K562 (cell line): ENCODE measurements around the gene TLR8. TPM values are rescaled to one million over a fixed set of nuclear protein-coding genes. Genes with fewer than 3 reads are reported as not detected.

Experiments used
- ATF1 ChIP-seq, 2 experiments: fragments of 450-650 bp in 1 of 2; IDR thresholded peaks; 2 replicates each; pipeline ENCODE4 v1.6.1; 2016; ENCODE audit warnings: missing compliant biosample characterization in 1 of 2, missing genetic modification characterization in 1 of 2
- CC2D1A ChIP-seq: fragments of 450-650 bp; IDR thresholded peaks from 2 replicates; pipeline ENCODE4 v1.6.1; 2017; ENCODE audit warnings: mild to moderate bottlenecking
- CREM ChIP-seq: IDR thresholded peaks from 2 replicates; pipeline ENCODE4 v1.6.1; 2014; ENCODE audit warnings: antibody characterized with exemption, low read depth
- DMBX1 ChIP-seq: fragments of 250-450 bp; sonication (Bioruptor Pico); IDR thresholded peaks from 2 replicates; pipeline ENCODE4 v1.8.0; 2022; ENCODE audit warnings: inconsistent platforms, mild to moderate bottlenecking, moderate library complexity, borderline replicate concordance
- FOSL1 ChIP-seq: fragments of 200-800 bp; sonication (Bioruptor generic); conservative IDR thresholded peaks from 2 replicates; pipeline ENCODE4 v1.6.1; 2016; ENCODE audit warnings: missing genetic modification characterization, missing compliant biosample characterization
- FOXK2 ChIP-seq, 2 experiments: fragments of 450-650 bp; IDR thresholded peaks in 1 of 2; conservative IDR thresholded peaks in 1 of 2; 2 replicates each; pipeline ENCODE4 v1.6.1; 2016; ENCODE audit warnings: low read depth in 2 of 2, mild to moderate bottlenecking in 1 of 2
- HDGF ChIP-seq: fragments of 450-650 bp; IDR thresholded peaks from 2 replicates; pipeline ENCODE4 v1.6.1; 2016
- MYNN ChIP-seq, 2 experiments: sonication (generic); formaldehyde crosslinking in 1 of 2; IDR thresholded peaks; 2 replicates each; pipeline versions ENCODE4 v1.5.0 to v1.6.1; 2016 to 2020; ENCODE audit warnings: antibody characterized with exemption in 1 of 2, missing genetic modification reagents in 1 of 2
- NCOA1 ChIP-seq: fragments of 450-650 bp; IDR thresholded peaks from 2 replicates; pipeline ENCODE4 v1.6.1; 2016; ENCODE audit warnings: low read depth
- ZNF143 ChIP-seq: sonication (generic); formaldehyde crosslinking; IDR thresholded peaks from 2 replicates; pipeline ENCODE4 v1.9.0; 2022; ENCODE audit warnings: mild to moderate bottlenecking, missing genetic modification reagents
- polyA plus RNA-seq, 8 experiments: library from polyadenylated mRNA; depleted of rRNA in 4 of 8; stranded (reverse) in 5 of 8; unstranded in 3 of 8; fragments of >200 nt; fragmentation: Nextera tagmentation in 2 of 8; fragmentation: Illumina TruSeq in 1 of 8; extraction: Ambion mirVana in 2 of 8; extraction: Trizol in 1 of 8; gene quantifications; 2 replicates each; pipeline versions ENCODE4 v1.2.1 to v1.2.3, GENCODE V29; 2011 to 2014; ENCODE audit warnings: inconsistent platforms in 1 of 8, missing spikeins in 1 of 8
- total RNA-seq, 7 experiments: library from RNA; depleted of rRNA in 6 of 7; stranded (reverse); fragments of >200 nt in 6 of 7; fragmentation: Illumina TruSeq in 2 of 7; extraction: Trizol in 2 of 7; gene quantifications; 2 replicates each; pipeline versions ENCODE4 v1.2.1 to v1.2.3, GENCODE V29; 2011 to 2021; ENCODE audit warnings: low replicate concordance in 1 of 7
- TF ChIP-seq, protein P1 (sequence below): sonication (generic); formaldehyde crosslinking; IDR thresholded peaks from 2 replicates; pipeline ENCODE4 v1.8.1; 2023; ENCODE audit warnings: mild to moderate bottlenecking, missing genetic modification reagents
- TF ChIP-seq, protein P2 (sequence below): sonication (generic); IDR thresholded peaks from 2 replicates; pipeline ENCODE4 v1.6.1; 2016
- TF ChIP-seq, protein P3 (sequence below), 2 experiments: fragments of 450-650 bp; formaldehyde crosslinking in 1 of 2; IDR thresholded peaks; 2 replicates each; pipeline versions ENCODE4 v1.4.0 to v1.6.1; 2014 to 2020; ENCODE audit warnings: mild to moderate bottlenecking in 2 of 2, borderline replicate concordance in 1 of 2, low read depth in 1 of 2

TLR8 gene
- total and polyA plus RNA-seq, 9 of the 15 experiments (the other 6 are each of a cell fraction or from before 2014, with no cell fraction given) = not detected

DNA sequence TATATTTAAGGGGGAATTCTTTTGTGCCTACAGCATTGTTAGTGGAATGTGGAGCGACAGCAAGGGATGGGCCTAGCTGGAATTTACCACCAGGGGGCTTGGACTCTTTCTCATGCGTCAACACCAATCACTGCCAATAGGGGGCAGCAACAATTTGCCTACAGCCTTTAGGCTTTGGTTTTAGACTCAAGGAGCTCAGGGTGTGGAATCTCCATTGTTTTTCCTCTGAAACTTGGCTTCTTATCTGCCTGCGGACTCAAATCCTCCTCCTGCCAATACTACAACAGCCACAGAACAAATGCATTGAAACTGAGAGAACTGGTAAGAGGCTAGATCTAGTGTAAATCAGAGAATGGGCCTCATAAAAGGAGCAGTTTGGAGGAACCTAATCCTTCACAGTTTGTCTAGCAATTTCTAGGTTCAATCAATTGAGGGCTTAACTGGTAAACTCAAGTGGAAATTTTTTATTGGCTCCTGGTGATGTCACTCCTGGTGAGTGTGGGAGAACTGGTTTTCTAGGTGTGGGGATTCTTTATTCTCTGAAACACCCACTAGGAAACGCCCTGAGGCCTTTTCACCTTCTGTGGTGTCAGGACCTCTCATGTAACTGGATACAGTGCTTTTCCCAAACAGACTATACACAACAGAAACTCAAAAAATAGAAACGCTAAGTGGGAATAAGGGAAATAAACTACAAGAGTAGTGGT lies 40.6 kb downstream of the TLR8 start (continued):
- TF ChIP-seq, protein P1, sequence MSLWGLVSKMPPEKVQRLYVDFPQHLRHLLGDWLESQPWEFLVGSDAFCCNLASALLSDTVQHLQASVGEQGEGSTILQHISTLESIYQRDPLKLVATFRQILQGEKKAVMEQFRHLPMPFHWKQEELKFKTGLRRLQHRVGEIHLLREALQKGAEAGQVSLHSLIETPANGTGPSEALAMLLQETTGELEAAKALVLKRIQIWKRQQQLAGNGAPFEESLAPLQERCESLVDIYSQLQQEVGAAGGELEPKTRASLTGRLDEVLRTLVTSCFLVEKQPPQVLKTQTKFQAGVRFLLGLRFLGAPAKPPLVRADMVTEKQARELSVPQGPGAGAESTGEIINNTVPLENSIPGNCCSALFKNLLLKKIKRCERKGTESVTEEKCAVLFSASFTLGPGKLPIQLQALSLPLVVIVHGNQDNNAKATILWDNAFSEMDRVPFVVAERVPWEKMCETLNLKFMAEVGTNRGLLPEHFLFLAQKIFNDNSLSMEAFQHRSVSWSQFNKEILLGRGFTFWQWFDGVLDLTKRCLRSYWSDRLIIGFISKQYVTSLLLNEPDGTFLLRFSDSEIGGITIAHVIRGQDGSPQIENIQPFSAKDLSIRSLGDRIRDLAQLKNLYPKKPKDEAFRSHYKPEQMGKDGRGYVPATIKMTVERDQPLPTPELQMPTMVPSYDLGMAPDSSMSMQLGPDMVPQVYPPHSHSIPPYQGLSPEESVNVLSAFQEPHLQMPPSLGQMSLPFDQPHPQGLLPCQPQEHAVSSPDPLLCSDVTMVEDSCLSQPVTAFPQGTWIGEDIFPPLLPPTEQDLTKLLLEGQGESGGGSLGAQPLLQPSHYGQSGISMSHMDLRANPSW (CRISPR knock-in tag) = no peak
- TF ChIP-seq HDGF (no peak), FOXK2 (conservative IDR thresholded peaks at IDR 0.05 in 1 of 2, IDR thresholded peaks at IDR 0.05 in 1 of 2; ENCODE audit: low read depth in 2 of 2) (peak; percentile 54 to 66; a peak in 3 of 4 replicates), ZNF143 (CRISPR knock-in tag) (no peak), CC2D1A (peak; percentile 80; the same call in 1 of the 2 replicates), MYNN (IDR thresholded peaks at IDR 0.05) (0 out of 2 replicates have a peak, but pooled peaks have one; percentile 32), MYNN (CRISPR knock-in tag; IDR thresholded peaks at IDR 0.05) (no peak), CREM (peak; percentile 71; the same call in 1 of the 2 replicates), DMBX1 (0 out of 2 replicates have a peak, but pooled peaks have one; percentile 39), NCOA1 (no peak), FOSL1 (tag) (peak; percentile 41; the same call in 1 of the 2 replicates), ATF1 (CRISPR knock-in tag; IDR thresholded peaks at IDR 0.05) (no peak), ATF1 (tag; IDR thresholded peaks at IDR 0.05) (peak; percentile 22; the same call in 1 of the 2 replicates)
- TF ChIP-seq, protein P2, sequence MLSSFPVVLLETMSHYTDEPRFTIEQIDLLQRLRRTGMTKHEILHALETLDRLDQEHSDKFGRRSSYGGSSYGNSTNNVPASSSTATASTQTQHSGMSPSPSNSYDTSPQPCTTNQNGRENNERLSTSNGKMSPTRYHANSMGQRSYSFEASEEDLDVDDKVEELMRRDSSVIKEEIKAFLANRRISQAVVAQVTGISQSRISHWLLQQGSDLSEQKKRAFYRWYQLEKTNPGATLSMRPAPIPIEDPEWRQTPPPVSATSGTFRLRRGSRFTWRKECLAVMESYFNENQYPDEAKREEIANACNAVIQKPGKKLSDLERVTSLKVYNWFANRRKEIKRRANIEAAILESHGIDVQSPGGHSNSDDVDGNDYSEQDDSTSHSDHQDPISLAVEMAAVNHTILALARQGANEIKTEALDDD = peak; percentile 44; the same call in 1 of the 2 replicates
- TF ChIP-seq, protein P3, sequence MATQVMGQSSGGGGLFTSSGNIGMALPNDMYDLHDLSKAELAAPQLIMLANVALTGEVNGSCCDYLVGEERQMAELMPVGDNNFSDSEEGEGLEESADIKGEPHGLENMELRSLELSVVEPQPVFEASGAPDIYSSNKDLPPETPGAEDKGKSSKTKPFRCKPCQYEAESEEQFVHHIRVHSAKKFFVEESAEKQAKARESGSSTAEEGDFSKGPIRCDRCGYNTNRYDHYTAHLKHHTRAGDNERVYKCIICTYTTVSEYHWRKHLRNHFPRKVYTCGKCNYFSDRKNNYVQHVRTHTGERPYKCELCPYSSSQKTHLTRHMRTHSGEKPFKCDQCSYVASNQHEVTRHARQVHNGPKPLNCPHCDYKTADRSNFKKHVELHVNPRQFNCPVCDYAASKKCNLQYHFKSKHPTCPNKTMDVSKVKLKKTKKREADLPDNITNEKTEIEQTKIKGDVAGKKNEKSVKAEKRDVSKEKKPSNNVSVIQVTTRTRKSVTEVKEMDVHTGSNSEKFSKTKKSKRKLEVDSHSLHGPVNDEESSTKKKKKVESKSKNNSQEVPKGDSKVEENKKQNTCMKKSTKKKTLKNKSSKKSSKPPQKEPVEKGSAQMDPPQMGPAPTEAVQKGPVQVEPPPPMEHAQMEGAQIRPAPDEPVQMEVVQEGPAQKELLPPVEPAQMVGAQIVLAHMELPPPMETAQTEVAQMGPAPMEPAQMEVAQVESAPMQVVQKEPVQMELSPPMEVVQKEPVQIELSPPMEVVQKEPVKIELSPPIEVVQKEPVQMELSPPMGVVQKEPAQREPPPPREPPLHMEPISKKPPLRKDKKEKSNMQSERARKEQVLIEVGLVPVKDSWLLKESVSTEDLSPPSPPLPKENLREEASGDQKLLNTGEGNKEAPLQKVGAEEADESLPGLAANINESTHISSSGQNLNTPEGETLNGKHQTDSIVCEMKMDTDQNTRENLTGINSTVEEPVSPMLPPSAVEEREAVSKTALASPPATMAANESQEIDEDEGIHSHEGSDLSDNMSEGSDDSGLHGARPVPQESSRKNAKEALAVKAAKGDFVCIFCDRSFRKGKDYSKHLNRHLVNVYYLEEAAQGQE (IDR thresholded peaks at IDR 0.05; ENCODE audit: borderline replicate concordance) = peak; percentile 76
- TF ChIP-seq, protein P3 (CRISPR knock-in tag; IDR thresholded peaks at IDR 0.05; ENCODE audit: low read depth) = no peak
